GM21390 (cell line): Measurements from ENCODE around the gene CHCHD10.

ENCODE experiments used
- ATAC-seq: cut with Tn5 transposase; IDR thresholded peaks from one replicate; pipeline ENCODE4 v1.9.1; 2021; ENCODE audit not compliant: unreplicated experiment

The CHCHD10 gene

GRCh38 chr22:23773483-23774113, 5.8 kb upstream of the CHCHD10 start:
- no peak for ATAC-seq

- no peak for ATAC-seq
Observed at GRCh38 chr22:23772649-23773473, 5.1 kb upstream of the CHCHD10 start, which contains the start of gene MMP11. TSS of gene MMP11 (plus strand) at chr22:23772849. CDS start at chr22:23772871, 22 bp downstream.

GRCh38 chr22:23772315-23772648, 4.5 kb upstream of the CHCHD10 start:
- no peak for ATAC-seq

GRCh38 chr22:23769321-23769965, 1.7 kb upstream of the CHCHD10 start:
- no peak for ATAC-seq

- ATAC-seq = no peak
Observed at GRCh38 chr22:23767303-23767672, 484 bp downstream of the CHCHD10 start.

- ATAC-seq = no peak
Observed at GRCh38 chr22:23764899-23765881, 2.6 kb downstream of the CHCHD10 start.

GRCh38 chr22:23763954-23764353, 3.8 kb downstream of the CHCHD10 start:
- ATAC-seq = no peak

- no peak for ATAC-seq
Observed at GRCh38 chr22:23763579-23763945, 4.2 kb downstream of the CHCHD10 start.

- no peak for ATAC-seq
Observed at GRCh38 chr22:23762842-23763578, 4.8 kb downstream of the CHCHD10 start, which contains the start of gene C22orf15. TSS of gene C22orf15 (plus strand) at chr22:23762990. CDS start at chr22:23763307, 317 bp downstream.

- no peak for ATAC-seq
Observed at GRCh38 chr22:23760056-23760455, 7.7 kb downstream of the CHCHD10 start.

- ATAC-seq = no peak
Observed at GRCh38 chr22:23759566-23759965, 8.2 kb downstream of the CHCHD10 start.

GRCh38 chr22:23756891-23757290, 10.9 kb downstream of the CHCHD10 start:
- no peak for ATAC-seq

- no peak for ATAC-seq
Observed at GRCh38 chr22:23755711-23756110, 12.1 kb downstream of the CHCHD10 start.

- ATAC-seq = no peak
Observed at GRCh38 chr22:23754980-23755636, 12.7 kb downstream of the CHCHD10 start.

GRCh38 chr22:23754220-23754919, 13.4 kb downstream of the CHCHD10 start, which contains the start of gene VPREB3:
TSS of gene VPREB3 (minus strand) at chr22:23754425. CDS start at chr22:23754363, 62 bp downstream.
- ATAC-seq = no peak

GRCh38 chr22:23753385-23753784, 14.4 kb downstream of the CHCHD10 start:
- ATAC-seq = no peak

GRCh38 chr22:23752750-23753149, 15.0 kb downstream of the CHCHD10 start:
- no peak for ATAC-seq

- no peak for ATAC-seq
Observed at GRCh38 chr22:23752090-23752691, 15.6 kb downstream of the CHCHD10 start.
